BJ (cell line): ENCODE results near the gene NYNRIN. TPM values are rescaled to one million over a fixed set of nuclear protein-coding genes. Genes with fewer than 3 reads are reported as not detected.

ENCODE experiments used
- CTCF ChIA-PET: fragments of 350-600 bp; formaldehyde crosslinking; extraction: SDS; loops from one replicate; lab custom pipeline; 2021; ENCODE audit warnings: antibody characterized with exemption, inconsistent platforms; lab: Yijun Ruan, JAX
- POLR2A ChIA-PET: fragments of 300-600 bp; sonication (Branson Sonifier 250); formaldehyde crosslinking; extraction: SDS; loops from one replicate; lab custom pipeline; 2021; ENCODE audit warnings: antibody characterized with exemption; lab: Charles Lee
- DNase-seq: peaks from one replicate; pipeline ENCODE4 v3.0.0-alpha.2; 2011; ENCODE audit warnings: low read depth
- H3K27me3 ChIP-seq: 2 replicates; pipeline ENCODE4 v1.6.0; 2011; ENCODE audit warnings: low read length; ENCODE audit not compliant: control insufficient read depth, insufficient read depth
- H3K36me3 ChIP-seq: 2 replicates; pipeline ENCODE4 v1.5.1; 2011; ENCODE audit warnings: low read length; ENCODE audit not compliant: control insufficient read depth, insufficient read depth
- H3K4me3 ChIP-seq: 2 replicates; pipeline ENCODE4 v1.5.1; 2011; ENCODE audit warnings: low read depth, mild to moderate bottlenecking, control low read depth, low read length
- CTCF ChIP-seq: IDR thresholded peaks from 2 replicates; pipeline ENCODE4 v1.5.1; 2011; ENCODE audit warnings: low read depth, mild to moderate bottlenecking, control low read depth, inconsistent platforms, low read length, moderate library complexity; ENCODE audit not compliant: insufficient read depth
- polyA plus RNA-seq: library from polyadenylated mRNA; depleted of rRNA; stranded (reverse); fragments of >200 nt; gene quantifications from 2 replicates; pipeline ENCODE4 v1.2.3, GENCODE V29; 2011

NYNRIN gene
- polyA plus RNA-seq, 1 experiment, result 10.1 TPM

DNA sequence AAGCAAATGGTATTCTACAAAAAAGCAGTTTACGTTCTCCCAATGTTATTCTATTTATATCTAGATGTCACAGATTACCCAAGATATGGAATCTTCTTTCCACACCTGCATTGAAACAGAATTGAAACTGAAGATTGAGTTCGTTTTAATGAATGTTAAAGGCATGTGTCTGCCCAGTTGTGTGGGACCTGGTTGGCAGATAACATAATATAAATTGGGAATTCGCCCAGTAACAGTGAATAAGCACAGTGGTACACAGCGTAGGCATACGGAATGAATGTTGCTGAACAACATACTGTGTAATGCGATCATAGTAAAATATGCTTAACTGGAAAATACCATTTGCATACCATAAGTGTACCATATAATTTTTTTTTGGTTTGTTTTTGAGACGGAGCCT, 35.2 kb downstream of the NYNRIN start:
- H3K4me3 ChIP-seq, result no peak overlapping the region
- POLR2A ChIA-PET, result no interaction called here
- DNase-seq, result no peak
- no peak for TF ChIP-seq CTCF
- CTCF ChIA-PET, result interaction anchor here (1.1 to 11.6 kb wide), 7 partner anchors 8 to 122 kb away, joined by 3 to 491 read pairs (median 4); partner anchors contain the start of genes ADCY4 and RIPK3
- peaks cover 31% of the 10 kb centered on the region for H3K36me3 ChIP-seq
- H3K27me3 ChIP-seq, result no peaks in the 10 kb centered on the region

GRCh38 chr14:24434676-24435075, 35.9 kb downstream of the NYNRIN start:
- ChIA-PET POLR2A (no interaction called here), CTCF (interaction anchor here (1.1 to 11.6 kb wide), 6 partner anchors 23 to 122 kb away, joined by 3 to 491 read pairs (median 14); partner anchors contain the start of genes ADCY4 and RIPK3)
- peaks cover 32% of the 10 kb centered on the region for H3K36me3 ChIP-seq

DNA sequence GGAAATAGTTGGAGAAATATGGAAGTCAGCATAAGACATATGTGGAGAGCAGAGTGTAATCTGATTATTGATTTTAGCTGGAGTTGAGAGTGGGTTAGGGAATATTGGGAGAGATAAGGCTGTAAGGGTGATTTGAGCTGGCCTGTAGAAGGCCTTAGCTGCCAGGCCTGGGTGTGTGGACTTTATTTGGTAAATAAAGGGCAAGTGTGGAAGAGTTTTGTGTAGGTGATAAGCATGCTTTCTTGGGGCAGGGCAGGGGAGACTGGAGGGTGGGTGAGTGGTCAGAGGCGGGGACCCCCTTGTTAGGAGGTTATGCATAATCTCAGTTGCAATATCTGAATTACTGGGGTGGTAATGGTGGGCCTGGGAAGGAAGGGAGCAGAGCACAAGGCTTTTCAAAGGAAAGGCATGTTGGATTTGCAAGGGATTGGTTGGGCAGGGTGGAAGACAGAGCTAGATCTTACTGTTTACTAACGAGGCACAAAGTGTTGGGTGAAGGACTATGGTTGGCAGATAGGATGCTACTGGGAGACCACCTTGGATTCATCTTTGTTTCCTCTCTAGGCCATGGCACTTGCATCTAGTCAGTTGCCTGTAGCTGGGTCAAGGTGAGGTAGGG, 36.5 kb downstream of the NYNRIN start:
- Histone ChIP-seq H3K36me3 (peaks cover 38% of the 10 kb centered on the region), H3K27me3 (no peaks in the 10 kb centered on the region), H3K4me3 (no peak overlapping the region)
- ChIA-PET POLR2A (no interaction called here), CTCF (interaction anchor here (0.6 to 11.6 kb wide), 14 partner anchors 16 to 377 kb away, joined by 3 to 491 read pairs (median 8); partner anchors contain the start of genes ADCY4, CIDEB, LTB4R2 and RIPK3)
- TF ChIP-seq CTCF, result no peak
- DNase-seq, result no peak

More at GRCh38 chr14:24434676-24435075, 35.9 kb downstream of the NYNRIN start:
- no peak for DNase-seq
- Histone ChIP-seq H3K27me3 (no peaks in the 10 kb centered on the region), H3K4me3 (no peak overlapping the region)
- TF ChIP-seq CTCF, result no peak

DNA sequence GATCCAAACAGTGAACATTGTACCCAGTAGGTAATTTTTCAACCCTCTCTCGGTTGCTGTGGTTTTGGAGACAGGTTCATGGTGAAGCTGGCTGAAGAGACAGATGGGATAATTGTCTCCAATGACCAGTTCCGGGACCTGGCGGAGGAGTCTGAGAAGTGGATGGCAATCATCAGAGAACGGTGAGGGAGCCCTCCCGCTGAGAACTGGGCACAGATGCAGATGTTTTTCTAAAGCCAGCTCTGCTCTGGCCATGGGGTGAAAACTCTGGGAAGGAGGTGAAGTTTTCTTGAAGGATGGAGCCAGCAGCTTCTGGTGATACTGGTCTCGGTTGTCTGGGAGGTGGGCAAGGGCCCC, 37.2 kb downstream of the NYNRIN start:
- Histone ChIP-seq H3K4me3 (no peak overlapping the region), H3K27me3 (no peaks in the 10 kb centered on the region), H3K36me3 (peaks cover 42% of the 10 kb centered on the region)
- DNase-seq, result no peak
- TF ChIP-seq CTCF, result no peak
- POLR2A ChIA-PET, result no interaction called here
- CTCF ChIA-PET, result interaction anchor here (0.6 to 11.6 kb wide), 18 partner anchors 12 to 378 kb away, joined by 3 to 491 read pairs (median 6); partner anchors contain the start of genes ADCY4, CIDEB, LTB4R2 and RIPK3

DNA sequence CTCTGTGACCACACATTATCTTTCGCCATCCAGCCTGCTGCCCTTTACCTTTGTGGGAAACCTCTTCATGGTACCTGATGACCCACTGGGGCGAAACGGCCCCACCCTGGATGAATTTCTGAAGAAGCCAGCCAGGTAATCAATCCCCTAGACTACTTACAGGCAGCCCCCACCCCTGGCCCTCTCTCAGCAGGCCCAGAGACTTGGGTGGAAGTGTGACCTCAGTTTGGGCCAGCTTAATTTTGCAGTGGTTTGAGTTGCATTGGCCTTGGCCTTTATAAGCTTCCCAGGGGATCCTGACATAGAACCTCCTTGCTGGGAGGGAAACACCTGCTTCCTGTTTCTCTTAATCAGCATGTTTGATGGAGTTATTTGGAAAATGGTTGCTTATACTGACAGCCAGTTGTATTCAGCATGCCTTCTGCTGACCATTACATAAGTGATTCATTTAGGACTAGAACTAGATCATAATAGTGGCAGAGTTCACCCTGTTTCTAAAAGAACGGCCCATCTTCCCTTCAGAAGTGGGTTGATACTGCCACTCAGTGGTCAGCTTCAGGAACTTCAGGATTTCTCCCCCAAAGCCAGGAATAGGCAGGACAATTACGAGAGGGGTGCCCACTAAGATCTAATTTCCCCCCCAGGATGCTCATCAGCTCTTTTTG, 37.7 kb downstream of the NYNRIN start:
- Histone ChIP-seq H3K36me3 (peaks cover 41% of the 10 kb centered on the region), H3K4me3 (no peak overlapping the region), H3K27me3 (no peaks in the 10 kb centered on the region)
- POLR2A ChIA-PET, result interaction anchor here (1.9 kb wide), 1 partner anchor 102 kb away, joined by 9 read pairs; the partner anchor contains the start of gene ADCY4
- no peak for DNase-seq
- TF ChIP-seq CTCF, result peak; percentile 77
- CTCF ChIA-PET, result interaction anchor here (0.9 to 11.6 kb wide), 21 partner anchors 9 to 194 kb away, joined by 3 to 491 read pairs (median 6); partner anchors contain the start of genes ADCY4, CIDEB, LTB4R2 and RIPK3
